ENCODE results near the gene PPARD. TPM values are rescaled to one million over a fixed set of nuclear protein-coding genes. Genes with fewer than 3 reads are reported as not detected.

PPARD gene
- total and polyA plus RNA-seq, 2 of the 13 experiments (the other 11 are each of a cell fraction or from before 2014, with no cell fraction given), result 6.1 to 13.3 TPM

DNA sequence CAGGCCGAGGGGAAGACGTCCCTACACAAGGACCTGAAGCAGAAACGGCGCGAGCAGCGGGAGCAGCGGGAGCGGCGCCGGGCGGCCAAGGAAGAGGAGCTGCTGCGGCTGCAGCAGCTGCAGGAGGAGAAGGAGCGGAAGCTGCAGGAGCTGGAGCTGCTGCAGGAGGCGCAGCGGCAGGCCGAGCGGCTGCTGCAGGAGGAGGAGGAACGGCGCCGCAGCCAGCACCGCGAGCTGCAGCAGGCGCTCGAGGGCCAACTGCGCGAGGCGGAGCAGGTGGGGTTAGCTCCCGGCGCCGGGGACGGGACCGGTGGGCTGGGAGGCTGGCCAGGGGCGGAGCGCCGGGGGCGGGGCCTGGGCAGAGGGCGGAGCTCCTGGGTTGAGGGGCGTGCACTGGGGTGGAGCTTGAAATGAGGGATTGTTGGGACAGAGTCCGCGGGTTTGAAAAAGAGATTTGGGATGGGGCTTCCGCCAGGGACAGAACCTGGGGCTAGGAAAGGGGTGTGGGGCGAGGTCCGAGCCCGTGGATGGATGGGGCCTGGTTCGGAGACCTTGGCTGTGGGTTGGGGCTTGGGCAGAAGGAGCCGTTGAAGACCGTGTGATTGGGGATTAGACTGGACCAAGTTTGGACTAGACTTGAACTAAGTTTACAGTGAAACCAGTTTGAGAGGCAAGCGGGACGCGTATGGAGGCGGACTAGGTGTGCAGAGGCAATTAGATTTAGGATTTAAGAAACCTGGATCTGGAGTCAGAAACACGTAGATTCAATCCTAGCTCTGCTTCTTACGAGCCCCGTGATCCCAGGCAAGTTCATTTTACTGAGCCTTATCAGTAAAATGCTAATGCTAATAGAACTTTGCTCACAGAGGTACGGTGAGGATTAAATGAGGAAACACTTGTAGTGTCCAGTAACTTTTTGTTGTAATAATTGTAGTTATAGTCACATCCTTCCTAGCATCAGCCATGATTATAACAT, 23.9 kb upstream of the PPARD start (continued):
- no peak for TF ChIP-seq SYNCRIP (IDR thresholded peaks at IDR 0.05; ENCODE audit: insufficient read depth, low read depth, low read length)
- TF ChIP-seq ZNF598 (CRISPR knock-in tag; IDR thresholded peaks at IDR 0.05; ENCODE audit: borderline replicate concordance), result 0 out of 2 replicates have a peak, but pooled peaks have one; percentile 62
- TF ChIP-seq IRF2 (CRISPR knock-in tag; IDR thresholded peaks at IDR 0.05), result peak; percentile 52; the same call in 1 of the 2 replicates
- TF ChIP-seq AKAP8 (CRISPR knock-in tag; IDR thresholded peaks at IDR 0.05), result peak; percentile 83; the same call in 1 of the 2 replicates
- TF ChIP-seq, protein P1, sequence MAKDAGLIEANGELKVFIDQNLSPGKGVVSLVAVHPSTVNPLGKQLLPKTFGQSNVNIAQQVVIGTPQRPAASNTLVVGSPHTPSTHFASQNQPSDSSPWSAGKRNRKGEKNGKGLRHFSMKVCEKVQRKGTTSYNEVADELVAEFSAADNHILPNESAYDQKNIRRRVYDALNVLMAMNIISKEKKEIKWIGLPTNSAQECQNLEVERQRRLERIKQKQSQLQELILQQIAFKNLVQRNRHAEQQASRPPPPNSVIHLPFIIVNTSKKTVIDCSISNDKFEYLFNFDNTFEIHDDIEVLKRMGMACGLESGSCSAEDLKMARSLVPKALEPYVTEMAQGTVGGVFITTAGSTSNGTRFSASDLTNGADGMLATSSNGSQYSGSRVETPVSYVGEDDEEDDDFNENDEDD (CRISPR knock-in tag; IDR thresholded peaks at IDR 0.05; ENCODE audit: borderline replicate concordance), result peak; percentile 91
- no peak for TF ChIP-seq TBX3 (IDR thresholded peaks at IDR 0.05; ENCODE audit: borderline replicate concordance)
- peak; percentile 98 for TF ChIP-seq ZNF687 (CRISPR knock-in tag; IDR thresholded peaks at IDR 0.05)
- TF ChIP-seq SNRNP70 (IDR thresholded peaks at IDR 0.05; ENCODE audit: low read depth, low read length), result no peak
- TF ChIP-seq ZNF776 (CRISPR knock-in tag; IDR thresholded peaks at IDR 0.05), result no peak; the same call in none of the 2 replicates
- TF ChIP-seq ZNF124 (CRISPR knock-in tag; IDR thresholded peaks at IDR 0.05), result no peak
- TF ChIP-seq PITX1 (CRISPR knock-in tag; IDR thresholded peaks at IDR 0.05), result peak; percentile 68
- 0 out of 2 replicates have a peak, but pooled peaks have one; percentile 3 for TF ChIP-seq KDM1A (CRISPR knock-in tag; IDR thresholded peaks at IDR 0.05)
- 0 out of 2 replicates have a peak, but pooled peaks have one; percentile 21 for TF ChIP-seq ZNF841 (CRISPR knock-in tag; IDR thresholded peaks at IDR 0.05; ENCODE audit: borderline replicate concordance)
- TF ChIP-seq ZNF567 (CRISPR knock-in tag; IDR thresholded peaks at IDR 0.05; ENCODE audit: borderline replicate concordance), result 0 out of 2 replicates have a peak, but pooled peaks have one; percentile 12
- TF ChIP-seq ZNF780A (CRISPR knock-in tag; IDR thresholded peaks at IDR 0.05), result 0 out of 2 replicates have a peak, but pooled peaks have one; percentile 10
- TF ChIP-seq TCF7 (IDR thresholded peaks at IDR 0.05; ENCODE audit: low read depth), result no peak
- no peak for TF ChIP-seq HBP1 (CRISPR knock-in tag; IDR thresholded peaks at IDR 0.05; ENCODE audit: low read depth)
- TF ChIP-seq ZBTB38 (CRISPR knock-in tag; IDR thresholded peaks at IDR 0.05), result no peak; the same call in none of the 2 replicates
- no peak for TF ChIP-seq RFXANK (CRISPR knock-in tag; IDR thresholded peaks at IDR 0.05)
- TF ChIP-seq SP2 (CRISPR knock-in tag; IDR thresholded peaks at IDR 0.05), result no peak
- no peak for TF ChIP-seq FOXO1 (CRISPR knock-in tag; IDR thresholded peaks at IDR 0.05)
- TF ChIP-seq ZNF777 (CRISPR knock-in tag; IDR thresholded peaks at IDR 0.05), result no peak; the same call in 1 of the 2 replicates
- peak; percentile 4; the same call in 1 of the 2 replicates for TF ChIP-seq CEBPG (CRISPR knock-in tag; IDR thresholded peaks at IDR 0.05)
- peak; percentile 50 for TF ChIP-seq BCL6 (CRISPR knock-in tag; IDR thresholded peaks at IDR 0.05)
- TF ChIP-seq POLR2AphosphoS5 (IDR thresholded peaks at IDR 0.05; ENCODE audit: low read depth, low read length), result peak; percentile 74

Measured in HepG2 (cell line).